ENCODE measurements around the gene U2SURP. TPM values are rescaled to one million over a fixed set of nuclear protein-coding genes. Genes with fewer than 3 reads are reported as not detected.
"Not testable (repeated sequence)": the region's sequence is repeated elsewhere in the genome, so short reads cannot be mapped to it uniquely, and the experiment has no call there.

The U2SURP gene
- total and polyA plus RNA-seq, 2 experiments from 2014 or later = 40.2 to 66.1 TPM

DNA sequence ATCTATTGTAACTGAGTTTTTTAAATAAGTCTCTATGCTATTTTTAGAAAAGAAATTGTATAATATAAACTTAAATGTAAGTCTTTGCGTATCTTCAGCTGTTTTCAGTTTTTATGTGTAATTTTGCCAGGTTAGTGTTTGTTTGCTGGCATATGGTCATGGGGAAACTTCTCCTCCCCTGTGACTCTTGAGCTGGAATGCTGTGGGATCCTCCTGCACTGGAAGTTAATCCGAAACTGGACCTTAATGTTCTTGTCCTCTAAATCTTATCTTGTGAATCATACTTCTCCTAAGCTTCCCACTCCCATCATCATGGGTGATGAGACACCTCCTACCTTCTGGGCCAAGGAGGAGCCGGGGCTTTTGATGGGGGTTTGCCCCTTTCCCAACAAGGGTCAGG, 65.8 kb downstream of the U2SURP start:
- peak; percentile 58 for DNase-seq
- no peak overlapping the region for H3K9ac ChIP-seq
- WGBS, 2 experiments (ENCODE audit: low coverage in 1 of 2, low lambda C conversion rate in 2 of 2, missing lambda C conversion rate in 2 of 2) = 44 to 52% methylated on average over 3 of the region's 3 CpGs
- in situ Hi-C loops (cut with MboI) = no loop called here
- no peak overlapping the region for H3K4me3 ChIP-seq
- no peaks in the 10 kb centered on the region for H3K9me2 ChIP-seq (ENCODE audit: insufficient read depth)
- H2AFZ ChIP-seq = no peak overlapping the region
- no peak overlapping the region for H3K4me2 ChIP-seq (ENCODE audit: unreplicated experiment)
- H3F3A ChIP-seq (ENCODE audit: insufficient read depth) = peaks cover 11% of the 10 kb centered on the region; the same call in 1 of the 2 replicates
- H3K27ac ChIP-seq = 0 out of 2 replicates have a peak overlapping the region, but pooled peaks have one; percentile 1
- H3K27me3 ChIP-seq (replicated peaks; ENCODE audit: insufficient read depth) = no peaks in the 10 kb centered on the region
- no peaks in the 10 kb centered on the region for H4K20me1 ChIP-seq (ENCODE audit: insufficient read depth)
- TF ChIP-seq EZH2 (IDR thresholded peaks at IDR 0.05; ENCODE audit: insufficient read depth, poor library complexity, severe bottlenecking) (no peak), EZH2phosphoT487 (IDR thresholded peaks at IDR 0.05; ENCODE audit: insufficient read depth, low read depth) (no peak)
- H3K4me1 ChIP-seq (ENCODE audit: insufficient read depth) = peaks cover 24% of the 10 kb centered on the region
- H3K36me3 ChIP-seq (ENCODE audit: low read depth) = no peaks in the 10 kb centered on the region
- H3K79me2 ChIP-seq (ENCODE audit: insufficient read depth) = no peaks in the 10 kb centered on the region
- H3K9me3 ChIP-seq (ENCODE audit: low read depth) = no peaks in the 10 kb centered on the region

DNA sequence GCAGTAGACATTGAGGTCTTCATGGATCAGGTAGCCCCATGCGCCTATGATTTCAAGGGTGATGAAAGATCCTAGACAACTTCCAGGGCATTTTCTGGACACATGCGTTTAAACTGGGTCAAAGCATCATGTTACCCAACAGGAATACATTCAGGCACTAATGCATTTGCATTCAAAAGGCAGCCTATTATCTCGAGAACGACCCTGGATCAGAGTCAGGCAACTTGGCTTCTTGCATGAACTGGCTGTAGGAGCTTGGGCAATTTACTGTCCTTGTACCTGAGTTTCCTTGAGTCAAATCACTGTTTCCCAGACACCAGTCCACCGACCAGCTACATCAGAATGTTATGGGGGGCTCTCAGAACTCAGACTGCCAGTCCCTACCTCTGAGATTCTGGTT, 66.7 kb downstream of the U2SURP start:
- TF ChIP-seq EZH2 (IDR thresholded peaks at IDR 0.05; ENCODE audit: insufficient read depth, poor library complexity, severe bottlenecking) = no peak
- TF ChIP-seq EZH2phosphoT487 (IDR thresholded peaks at IDR 0.05; ENCODE audit: insufficient read depth, low read depth) = no peak
- Histone ChIP-seq H3K27ac (no peak overlapping the region), H2AFZ (no peak overlapping the region), H3K9me3 (ENCODE audit: low read depth) (no peaks in the 10 kb centered on the region), H3K27me3 (replicated peaks; ENCODE audit: insufficient read depth) (no peaks in the 10 kb centered on the region), H3K9me2 (ENCODE audit: insufficient read depth) (no peaks in the 10 kb centered on the region), H3K4me2 (ENCODE audit: unreplicated experiment) (no peak overlapping the region), H3K79me2 (ENCODE audit: insufficient read depth) (no peaks in the 10 kb centered on the region), H3K36me3 (ENCODE audit: low read depth) (no peaks in the 10 kb centered on the region), H3F3A (ENCODE audit: insufficient read depth) (peaks cover 11% of the 10 kb centered on the region; the same call in 1 of the 2 replicates), H3K4me1 (ENCODE audit: insufficient read depth) (peaks cover 24% of the 10 kb centered on the region), H4K20me1 (ENCODE audit: insufficient read depth) (no peaks in the 10 kb centered on the region), H3K4me3 (no peak overlapping the region), H3K9ac (no peak overlapping the region)
- WGBS, 2 experiments (ENCODE audit: low coverage in 1 of 2, low lambda C conversion rate in 2 of 2, missing lambda C conversion rate in 2 of 2) = 93 to 95% methylated on average over 5 of the region's 5 CpGs
- in situ Hi-C loops (cut with MboI) = no loop called here
- no peak for DNase-seq

DNA sequence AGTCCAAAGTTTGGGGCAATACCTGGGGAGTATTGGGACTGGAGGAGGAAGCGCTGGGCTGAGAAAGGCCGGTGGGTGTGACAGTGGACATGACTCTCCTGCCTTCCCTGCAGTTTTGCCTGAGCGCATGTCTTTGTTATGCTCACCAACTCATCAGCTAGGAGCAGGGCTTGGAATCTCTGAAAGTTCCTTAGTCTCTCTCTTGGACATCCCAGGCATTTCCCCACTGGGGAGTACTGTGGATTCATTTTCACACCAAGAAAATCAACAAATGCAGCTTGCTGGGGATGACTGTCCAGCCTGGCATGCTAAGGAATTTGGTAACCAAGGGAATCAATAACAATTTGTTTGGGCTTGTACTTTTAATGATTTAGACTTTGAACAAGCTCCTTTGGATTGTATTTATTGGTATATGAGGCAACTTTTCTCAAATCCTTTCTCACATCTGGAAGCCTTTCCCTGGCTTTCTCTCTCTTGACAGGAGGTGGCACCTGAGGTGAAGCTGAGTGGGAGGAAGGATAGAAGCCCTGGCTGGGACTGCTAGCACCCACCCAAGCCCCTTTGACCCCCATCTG, 69.7 kb downstream of the U2SURP start:
- Histone ChIP-seq H3K4me2 (ENCODE audit: unreplicated experiment) (peak overlapping the region; percentile 48), H3K9me2 (ENCODE audit: insufficient read depth) (no peaks in the 10 kb centered on the region), H3K79me2 (ENCODE audit: insufficient read depth) (no peaks in the 10 kb centered on the region), H3K9ac (peak overlapping the region; percentile 69), H3K27ac (peak overlapping the region; percentile 88), H4K20me1 (ENCODE audit: insufficient read depth) (no peaks in the 10 kb centered on the region), H3K4me1 (ENCODE audit: insufficient read depth) (peaks cover 24% of the 10 kb centered on the region), H3K4me3 (peak overlapping the region; percentile 32; the same call in 1 of the 2 replicates), H3K27me3 (replicated peaks; ENCODE audit: insufficient read depth) (no peaks in the 10 kb centered on the region), H3F3A (ENCODE audit: insufficient read depth) (peaks cover 11% of the 10 kb centered on the region; the same call in 1 of the 2 replicates), H3K36me3 (ENCODE audit: low read depth) (no peaks in the 10 kb centered on the region), H3K9me3 (ENCODE audit: low read depth) (no peaks in the 10 kb centered on the region), H2AFZ (peak overlapping the region; percentile 11)
- WGBS, 2 experiments (ENCODE audit: low coverage in 1 of 2, low lambda C conversion rate in 2 of 2, missing lambda C conversion rate in 2 of 2) = 37 to 55% methylated on average over 3 of the region's 3 CpGs
- in situ Hi-C loops (cut with MboI) = no loop called here
- TF ChIP-seq EZH2phosphoT487 (IDR thresholded peaks at IDR 0.05; ENCODE audit: insufficient read depth, low read depth) = no peak
- TF ChIP-seq EZH2 (IDR thresholded peaks at IDR 0.05; ENCODE audit: insufficient read depth, poor library complexity, severe bottlenecking) = no peak
- DNase-seq = peak; percentile 93

DNA sequence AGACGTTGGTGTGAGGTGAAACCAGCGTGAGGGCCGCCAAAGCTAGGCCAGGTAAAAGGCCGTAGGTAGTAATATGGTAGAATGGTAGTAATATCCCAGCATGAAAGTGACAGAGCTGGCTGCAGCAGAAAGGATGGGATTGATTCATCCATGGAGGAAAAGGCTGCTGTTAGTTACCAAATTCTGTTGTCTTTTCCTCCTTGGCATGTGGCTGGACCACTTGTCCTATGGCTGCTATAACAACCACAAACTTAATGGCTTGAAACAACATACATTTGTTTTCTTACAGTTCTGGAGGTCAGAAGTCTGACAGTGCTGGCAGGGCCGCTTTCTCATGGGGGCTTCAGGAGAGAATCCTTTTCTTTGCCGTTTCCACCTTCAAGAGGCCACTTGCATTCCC, 70.4 kb downstream of the U2SURP start:
- TF ChIP-seq EZH2phosphoT487 (IDR thresholded peaks at IDR 0.05; ENCODE audit: insufficient read depth, low read depth) (no peak), EZH2 (IDR thresholded peaks at IDR 0.05; ENCODE audit: insufficient read depth, poor library complexity, severe bottlenecking) (no peak)
- 85 to 88% methylated on average over 6 of the region's 6 CpGs for WGBS, 2 experiments (ENCODE audit: low coverage in 1 of 2, low lambda C conversion rate in 2 of 2, missing lambda C conversion rate in 2 of 2)
- in situ Hi-C loops (cut with MboI) = no loop called here
- Histone ChIP-seq H3K79me2 (ENCODE audit: insufficient read depth) (no peaks in the 10 kb centered on the region), H4K20me1 (ENCODE audit: insufficient read depth) (no peaks in the 10 kb centered on the region), H3K9ac (peak overlapping the region; percentile 69), H3K9me3 (ENCODE audit: low read depth) (no peaks in the 10 kb centered on the region), H3K27me3 (replicated peaks; ENCODE audit: insufficient read depth) (no peaks in the 10 kb centered on the region), H2AFZ (no peak overlapping the region), H3K4me1 (ENCODE audit: insufficient read depth) (peaks cover 22% of the 10 kb centered on the region), H3K36me3 (ENCODE audit: low read depth) (no peaks in the 10 kb centered on the region), H3K9me2 (ENCODE audit: insufficient read depth) (no peaks in the 10 kb centered on the region), H3K4me2 (ENCODE audit: unreplicated experiment) (peak overlapping the region; percentile 48), H3F3A (ENCODE audit: insufficient read depth) (peaks cover 11% of the 10 kb centered on the region; the same call in 1 of the 2 replicates), H3K27ac (peak overlapping the region; percentile 88), H3K4me3 (peak overlapping the region; percentile 32; the same call in 1 of the 2 replicates)
- peak; percentile 17 for DNase-seq

DNA sequence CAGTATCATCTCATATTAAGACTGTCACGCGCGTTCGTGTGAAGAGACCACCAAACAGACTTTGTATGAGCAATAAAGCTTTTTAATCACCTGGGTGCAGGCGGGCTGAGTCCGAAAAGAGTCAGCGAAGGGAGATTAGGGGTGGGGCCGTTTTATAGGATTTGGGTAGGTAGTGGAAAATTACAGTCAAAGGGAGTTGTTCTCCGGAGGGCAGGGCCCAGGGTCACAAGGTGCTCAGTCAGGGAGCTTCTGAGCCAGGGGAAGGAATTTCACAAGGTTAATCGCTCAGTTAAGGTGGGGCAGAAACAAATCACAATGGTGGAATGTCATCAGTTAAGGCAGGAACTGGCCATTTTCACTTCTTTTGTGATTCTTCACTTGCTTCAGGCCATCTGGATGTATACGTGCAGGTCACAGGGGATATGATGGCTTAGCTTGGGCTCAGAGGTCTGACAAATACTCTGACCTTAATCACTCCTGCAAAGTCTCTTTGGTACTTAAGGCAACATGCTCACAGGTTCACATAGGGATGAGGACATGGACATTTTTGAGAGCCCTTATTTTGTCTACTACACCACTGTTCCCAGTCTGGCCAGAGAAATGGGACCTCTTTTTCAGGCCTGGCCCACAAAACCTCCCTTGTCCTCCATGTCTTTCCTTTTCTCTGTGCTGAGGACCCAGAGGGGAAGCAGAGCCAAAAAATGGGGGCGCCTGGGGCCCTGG, 71.1 kb downstream of the U2SURP start:
- H3K79me2 ChIP-seq (ENCODE audit: insufficient read depth); in situ Hi-C loops (cut with MboI); H3K27ac ChIP-seq; DNase-seq; H3K4me3 ChIP-seq; H3K36me3 ChIP-seq (ENCODE audit: low read depth); H3K4me2 ChIP-seq (ENCODE audit: unreplicated experiment); H3K9me2 ChIP-seq (ENCODE audit: insufficient read depth); H3K27me3 ChIP-seq (replicated peaks; ENCODE audit: insufficient read depth); H2AFZ ChIP-seq; H4K20me1 ChIP-seq (ENCODE audit: insufficient read depth); H3K9me3 ChIP-seq (ENCODE audit: low read depth); H3K9ac ChIP-seq: not testable (repeated sequence)
- H3F3A ChIP-seq (ENCODE audit: insufficient read depth) = peaks cover 11% of the 10 kb centered on the region; the same call in 1 of the 2 replicates
- WGBS, 2 experiments (ENCODE audit: low coverage in 1 of 2, low lambda C conversion rate in 2 of 2, missing lambda C conversion rate in 2 of 2) = 89 to 93% methylated on average over 12 of the region's 12 CpGs
- H3K4me1 ChIP-seq (ENCODE audit: insufficient read depth) = peaks cover 16% of the 10 kb centered on the region

DNA sequence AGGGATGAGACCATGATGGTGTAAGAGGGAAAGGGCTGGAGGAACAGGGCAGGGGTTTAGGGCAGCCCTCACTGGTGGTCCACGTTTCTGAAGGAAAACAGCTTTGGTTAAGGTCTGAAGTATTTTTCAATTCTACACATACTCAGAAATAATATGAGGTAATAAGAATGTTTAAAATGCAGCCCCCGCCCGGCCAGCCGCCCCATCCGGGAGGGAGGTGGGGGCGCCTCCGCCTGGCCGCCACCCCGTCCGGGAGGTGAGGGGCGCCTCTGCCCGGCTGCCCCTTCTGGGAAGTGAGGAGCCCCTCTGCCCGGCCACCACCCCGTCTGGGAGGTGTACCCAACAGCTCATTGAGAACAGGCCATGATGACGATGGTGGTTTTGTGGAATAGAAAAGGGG, 72.2 kb downstream of the U2SURP start:
- H3K27ac ChIP-seq; H2AFZ ChIP-seq; in situ Hi-C loops (cut with MboI); H3K27me3 ChIP-seq (replicated peaks; ENCODE audit: insufficient read depth); H3K4me3 ChIP-seq; H3K9ac ChIP-seq; DNase-seq; H4K20me1 ChIP-seq (ENCODE audit: insufficient read depth); H3K36me3 ChIP-seq (ENCODE audit: low read depth); H3K79me2 ChIP-seq (ENCODE audit: insufficient read depth); H3K9me2 ChIP-seq (ENCODE audit: insufficient read depth); H3K9me3 ChIP-seq (ENCODE audit: low read depth); H3K4me2 ChIP-seq (ENCODE audit: unreplicated experiment): not testable (repeated sequence)
- Histone ChIP-seq H3F3A (ENCODE audit: insufficient read depth) (peaks cover 13% of the 10 kb centered on the region; the same call in 1 of the 2 replicates), H3K4me1 (ENCODE audit: insufficient read depth) (peaks cover 16% of the 10 kb centered on the region)
- WGBS, 2 experiments (ENCODE audit: low coverage in 1 of 2, low lambda C conversion rate in 2 of 2, missing lambda C conversion rate in 2 of 2) = 87 to 92% methylated on average over 9 to 15 of the region's 15 CpGs

All from GM23248 (cell line).